A549 (cell line): ENCODE measurements around the gene PPM1H. TPM values are rescaled to one million over a fixed set of nuclear protein-coding genes. Genes with fewer than 3 reads are reported as not detected.

Experiments used
- ATAC-seq, 2 experiments: fragments of 200-7000 bp in 1 of 2; fragments of >200 bp in 1 of 2; cut with Nextera tagmentation in 1 of 2; cut with Tn5 transposase in 1 of 2; 3 replicates each; pipeline versions ENCODE4 v1.8.0 to v1.9.1; 2018 to 2020; ENCODE audit warnings: mild to moderate bottlenecking in 1 of 2, moderate library complexity in 1 of 2
- CTCF ChIA-PET: fragments of 300-600 bp; sonication (Branson Sonifier 250); formaldehyde crosslinking; extraction: SDS; loops from one replicate; lab custom pipeline; 2021; ENCODE audit warnings: antibody characterized with exemption, inconsistent platforms; lab: Yijun Ruan, JAX
- POLR2A ChIA-PET: fragments of 350-600 bp; formaldehyde crosslinking; extraction: SDS; loops from one replicate; lab custom pipeline; 2021; ENCODE audit warnings: antibody characterized with exemption, inconsistent platforms; lab: Yijun Ruan, JAX
- DNase-seq, 2 experiments: peaks; one replicate each; pipeline versions ENCODE4 v3.0.0 to v3.0.0-alpha.2; 2011 to 2016; ENCODE audit warnings: low read depth in 1 of 2, low spot score in 1 of 2
- FAIRE-seq: peaks from 2 replicates; lab custom pipeline; 2011; peaks lifted over from hg19 to GRCh38; lab: Jason Lieb, UNC
- H3K27ac ChIP-seq, 2 experiments: fragments of >200 bp; sonication (Bioruptor Twin); formaldehyde crosslinking; 3 replicates each; pipeline ENCODE4 v1.5.1; 2016 to 2017
- H3K4me1 ChIP-seq: fragments of >200 bp; sonication (Bioruptor Twin); formaldehyde crosslinking; 3 replicates; pipeline ENCODE4 v1.6.1; 2016
- H3K4me2 ChIP-seq: fragments of >200 bp; sonication (Bioruptor Twin); formaldehyde crosslinking; 3 replicates; pipeline ENCODE4 v1.6.1; 2016
- H3K4me3 ChIP-seq: fragments of >200 bp; sonication (Bioruptor Twin); formaldehyde crosslinking; 3 replicates; pipeline ENCODE4 v1.5.1; 2016
- H3K9me3 ChIP-seq: fragments of >200 bp; sonication (Bioruptor Twin); formaldehyde crosslinking; 3 replicates; pipeline ENCODE4 v1.6.1; 2016
- ATOH8 ChIP-seq: fragments of 250-450 bp; sonication (Bioruptor Pico); IDR thresholded peaks from 2 replicates; pipeline ENCODE4 v1.5.0; 2020; ENCODE audit warnings: low read depth, mild to moderate bottlenecking, moderate library complexity
- BHLHE40 ChIP-seq: IDR thresholded peaks from 2 replicates; pipeline ENCODE4 v1.6.1; 2012; ENCODE audit warnings: low read depth, low read length, inconsistent platforms
- CEBPB ChIP-seq, 2 experiments: fragments of >200 bp in 1 of 2; sonication (Bioruptor Twin) in 1 of 2; formaldehyde crosslinking in 1 of 2; IDR thresholded peaks; 2 replicates each; pipeline ENCODE4 v1.6.1; 2012 to 2016
- CHD2 ChIP-seq: fragments of 150-350 bp; IDR thresholded peaks from 2 replicates; pipeline ENCODE4 v1.6.1; 2014; ENCODE audit warnings: low read length; ENCODE audit not compliant: partially characterized antibody
- FOSB ChIP-seq: fragments of 250-450 bp; sonication (Bioruptor Pico); IDR thresholded peaks from 2 replicates; pipeline ENCODE4 v1.5.0; 2020; ENCODE audit warnings: mild to moderate bottlenecking, moderate library complexity
- FOSL2 ChIP-seq, 2 experiments: fragments of 450-650 bp in 1 of 2; fragments of >200 bp in 1 of 2; sonication (Bioruptor Twin) in 1 of 2; formaldehyde crosslinking; IDR thresholded peaks; 2 replicates each; pipeline versions ENCODE4 v1.5.0 to v1.6.1; 2016 to 2020; ENCODE audit warnings: mild to moderate bottlenecking in 1 of 2, moderate library complexity in 1 of 2
- FOXS1 ChIP-seq: fragments of 250-450 bp; sonication (Bioruptor Pico); IDR thresholded peaks from 2 replicates; pipeline ENCODE4 v1.5.0; 2020; ENCODE audit warnings: mild to moderate bottlenecking, moderate library complexity
- HDAC2 ChIP-seq: fragments of 200-600 bp; sonication (generic); IDR thresholded peaks from 2 replicates; pipeline ENCODE4 v1.6.1; 2016
- HEYL ChIP-seq: fragments of 250-450 bp; sonication (Bioruptor Pico); IDR thresholded peaks from 2 replicates; pipeline ENCODE4 v1.8.0; 2021; ENCODE audit warnings: mild to moderate bottlenecking, moderate library complexity
- HOXA7 ChIP-seq: fragments of 250-450 bp; sonication (Bioruptor Pico); IDR thresholded peaks from 2 replicates; pipeline ENCODE4 v1.5.0; 2020; ENCODE audit warnings: mild to moderate bottlenecking, moderate library complexity
- HOXB13 ChIP-seq: fragments of 250-450 bp; sonication (Bioruptor Pico); IDR thresholded peaks from 2 replicates; pipeline ENCODE4 v1.5.0; 2020; ENCODE audit warnings: low read depth, mild to moderate bottlenecking, moderate library complexity
- JUN ChIP-seq, 2 experiments: fragments of >200 bp; sonication (Bioruptor Twin); formaldehyde crosslinking; IDR thresholded peaks; 2 replicates in 1 of 2; 3 replicates in 1 of 2; pipeline ENCODE4 v1.6.1; 2016 to 2017
- KDM1A ChIP-seq: fragments of 200-600 bp; sonication (generic); IDR thresholded peaks from 2 replicates; pipeline ENCODE4 v1.6.1; 2016; ENCODE audit warnings: low read depth, mild to moderate bottlenecking
- KDM5A ChIP-seq: fragments of 200-600 bp; sonication (generic); IDR thresholded peaks from 2 replicates; pipeline ENCODE4 v1.6.1; 2016; ENCODE audit warnings: antibody characterized with exemption, mild to moderate bottlenecking
- MAFK ChIP-seq: fragments of 450-650 bp; IDR thresholded peaks from 2 replicates; pipeline ENCODE4 v1.6.1; 2014; ENCODE audit not compliant: partially characterized antibody
- NFE2L2 ChIP-seq: fragments of 150-350 bp; conservative IDR thresholded peaks from 2 replicates; pipeline ENCODE4 v1.6.1; 2014; ENCODE audit warnings: low read length
- PBX3 ChIP-seq: IDR thresholded peaks from 2 replicates; pipeline ENCODE4 v1.6.1; 2012
- PHF8 ChIP-seq: fragments of 200-600 bp; sonication (generic); IDR thresholded peaks from 2 replicates; pipeline ENCODE4 v1.6.1; 2016; ENCODE audit warnings: low read depth, mild to moderate bottlenecking, antibody characterized with exemption, moderate library complexity, borderline replicate concordance
- RAD21 ChIP-seq, 2 experiments: fragments of >200 bp in 1 of 2; sonication (Bioruptor Twin) in 1 of 2; formaldehyde crosslinking in 1 of 2; IDR thresholded peaks in 1 of 2; conservative IDR thresholded peaks in 1 of 2; 2 replicates in 1 of 2; 3 replicates in 1 of 2; pipeline ENCODE4 v1.6.1; 2012 to 2018; ENCODE audit warnings: inconsistent platforms in 1 of 2
- RFX5 ChIP-seq: fragments of 450-650 bp; IDR thresholded peaks from 2 replicates; pipeline ENCODE4 v1.7.1; 2014; ENCODE audit warnings: antibody characterized with exemption, mild to moderate bottlenecking, moderate library complexity
- RNF2 ChIP-seq: fragments of 200-600 bp; sonication (generic); IDR thresholded peaks from 2 replicates; pipeline ENCODE4 v1.6.1; 2016; ENCODE audit warnings: low read depth, mild to moderate bottlenecking, antibody characterized with exemption, moderate library complexity, borderline replicate concordance
- SMC3 ChIP-seq: fragments of >200 bp; sonication (Bioruptor Twin); formaldehyde crosslinking; IDR thresholded peaks from 3 replicates; pipeline ENCODE4 v1.6.1; 2018; ENCODE audit warnings: inconsistent platforms
- TFCP2L1 ChIP-seq: fragments of 250-450 bp; sonication (Bioruptor Pico); IDR thresholded peaks from 2 replicates; pipeline ENCODE4 v1.5.0; 2021; ENCODE audit warnings: mild to moderate bottlenecking
- ZFP36 ChIP-seq: fragments of 450-650 bp; IDR thresholded peaks from 2 replicates; pipeline ENCODE4 v1.6.1; 2014; ENCODE audit warnings: borderline replicate concordance; ENCODE audit not compliant: partially characterized antibody
- ZNF302 ChIP-seq: fragments of 250-450 bp; sonication (Bioruptor Pico); IDR thresholded peaks from 2 replicates; pipeline ENCODE4 v1.9.0; 2021; ENCODE audit warnings: inconsistent platforms, mild to moderate bottlenecking, moderate library complexity
- ZSCAN20 ChIP-seq: fragments of 250-450 bp; sonication (Bioruptor Pico); IDR thresholded peaks from 2 replicates; pipeline ENCODE4 v1.8.0; 2022; ENCODE audit warnings: mild to moderate bottlenecking, moderate library complexity
- WGBS: methylation state at CpG from one replicate; pipeline ENCODE4 v1.1.6; 2017; ENCODE audit errors: missing lambda C conversion rate; 5-methylcytosine and 5-hydroxymethylcytosine counted together
- polyA plus RNA-seq, 4 experiments: library from polyadenylated mRNA; depleted of rRNA in 3 of 4; stranded (reverse); fragments of >200 nt; fragmentation: RNase III in 1 of 4; extraction: RNeasy Plus Mini Kit Qiagen cat#74134 plus additional on column Dnase treatment in 1 of 4; gene quantifications; 2 replicates in 3 of 4; 3 replicates in 1 of 4; pipeline ENCODE4 v1.2.3, GENCODE V29; 2011 to 2017
- TF ChIP-seq, protein P1 (sequence below): fragments of 200-600 bp; sonication (generic); IDR thresholded peaks from 2 replicates; pipeline ENCODE4 v1.6.1; 2016; ENCODE audit warnings: antibody characterized with exemption, mild to moderate bottlenecking, moderate library complexity

The PPM1H gene
- polyA plus RNA-seq, 2 of the 4 experiments (the other 2 are of a cell fraction) = 7.8 TPM

- WGBS = 94% methylated on average over 3 of the region's 3 CpGs
- no peaks in the 10 kb centered on the region for H3K4me1 ChIP-seq
- TF ChIP-seq RNF2 (no peak), SMC3 (no peak), FOSB (no peak), HEYL (no peak), KDM1A (no peak), PHF8 (no peak), ZSCAN20 (no peak), HDAC2 (no peak), CEBPB (IDR thresholded peaks at IDR 0.05) (no peak), MAFK (no peak)
- no peaks in the 10 kb centered on the region for H3K9me3 ChIP-seq
- no peak overlapping the region for H3K4me3 ChIP-seq
- H3K27ac ChIP-seq = no peak overlapping the region
- POLR2A ChIA-PET = no interaction called here
- no peak overlapping the region for H3K4me2 ChIP-seq
- FAIRE-seq = no peak
- DNase-seq = no peak
- CTCF ChIA-PET = interaction anchor here (0.6 to 2.0 kb wide), 5 partner anchors 12 to 107 kb away, joined by 3 to 8 read pairs (median 3); no protein-coding TSS in a partner anchor
- no peak for ATAC-seq
Measured at GRCh38 chr12:62686938-62687337, 248.0 kb downstream of the PPM1H start.

DNA sequence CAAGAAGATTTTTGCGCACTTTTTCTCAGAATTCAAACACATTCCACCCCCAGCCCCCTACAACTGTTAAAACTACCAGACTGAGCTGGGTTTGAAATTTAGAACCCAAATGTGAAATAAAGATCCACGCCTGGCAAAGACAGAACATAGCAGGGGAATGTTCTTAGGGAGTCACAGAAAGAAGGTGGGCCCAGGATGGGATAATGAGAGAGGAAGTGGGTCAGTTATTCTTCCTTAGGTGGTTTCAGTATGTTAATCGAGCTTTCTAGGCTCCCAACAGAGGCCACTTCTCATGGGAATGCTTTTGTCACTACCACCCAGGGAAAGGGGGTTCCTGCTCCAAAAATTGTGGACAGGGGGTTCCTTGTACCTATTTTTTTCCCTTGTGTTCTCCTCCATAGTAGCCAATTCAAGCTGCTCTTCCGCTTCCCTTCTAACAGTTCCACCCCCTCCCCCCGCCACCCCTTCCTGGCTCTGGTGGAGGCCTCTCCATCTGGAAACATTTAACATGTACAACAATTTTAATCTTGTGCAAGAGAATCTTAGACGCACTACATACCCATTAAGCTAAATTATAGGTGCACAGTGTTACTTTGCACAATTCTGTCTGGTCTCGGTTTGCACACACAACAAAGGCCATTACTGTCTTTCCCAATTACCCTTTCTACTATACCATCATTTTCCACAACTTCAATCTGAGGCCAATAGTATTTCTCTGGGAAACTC lies 250.2 kb downstream of the PPM1H start:
- Histone ChIP-seq H3K4me2 (no peak overlapping the region), H3K4me3 (no peak overlapping the region), H3K9me3 (no peaks in the 10 kb centered on the region), H3K27ac (peak overlapping the region in 1 of 2 experiments; percentile 42; a peak in 1 of 6 replicates), H3K4me1 (no peaks in the 10 kb centered on the region)
- CTCF ChIA-PET = interaction anchor here (1.0 to 1.4 kb wide), 2 partner anchors 12 to 15 kb away, joined by 3 read pairs; no protein-coding TSS in a partner anchor
- POLR2A ChIA-PET = no interaction called here
- DNase-seq (no peak), FAIRE-seq (no peak), ATAC-seq (no peak)
- TF ChIP-seq ZNF302 (CRISPR knock-in tag) = no peak
- TF ChIP-seq JUN (IDR thresholded peaks at IDR 0.05) = no peak
- TF ChIP-seq RFX5 = no peak
- TF ChIP-seq, protein P1, sequence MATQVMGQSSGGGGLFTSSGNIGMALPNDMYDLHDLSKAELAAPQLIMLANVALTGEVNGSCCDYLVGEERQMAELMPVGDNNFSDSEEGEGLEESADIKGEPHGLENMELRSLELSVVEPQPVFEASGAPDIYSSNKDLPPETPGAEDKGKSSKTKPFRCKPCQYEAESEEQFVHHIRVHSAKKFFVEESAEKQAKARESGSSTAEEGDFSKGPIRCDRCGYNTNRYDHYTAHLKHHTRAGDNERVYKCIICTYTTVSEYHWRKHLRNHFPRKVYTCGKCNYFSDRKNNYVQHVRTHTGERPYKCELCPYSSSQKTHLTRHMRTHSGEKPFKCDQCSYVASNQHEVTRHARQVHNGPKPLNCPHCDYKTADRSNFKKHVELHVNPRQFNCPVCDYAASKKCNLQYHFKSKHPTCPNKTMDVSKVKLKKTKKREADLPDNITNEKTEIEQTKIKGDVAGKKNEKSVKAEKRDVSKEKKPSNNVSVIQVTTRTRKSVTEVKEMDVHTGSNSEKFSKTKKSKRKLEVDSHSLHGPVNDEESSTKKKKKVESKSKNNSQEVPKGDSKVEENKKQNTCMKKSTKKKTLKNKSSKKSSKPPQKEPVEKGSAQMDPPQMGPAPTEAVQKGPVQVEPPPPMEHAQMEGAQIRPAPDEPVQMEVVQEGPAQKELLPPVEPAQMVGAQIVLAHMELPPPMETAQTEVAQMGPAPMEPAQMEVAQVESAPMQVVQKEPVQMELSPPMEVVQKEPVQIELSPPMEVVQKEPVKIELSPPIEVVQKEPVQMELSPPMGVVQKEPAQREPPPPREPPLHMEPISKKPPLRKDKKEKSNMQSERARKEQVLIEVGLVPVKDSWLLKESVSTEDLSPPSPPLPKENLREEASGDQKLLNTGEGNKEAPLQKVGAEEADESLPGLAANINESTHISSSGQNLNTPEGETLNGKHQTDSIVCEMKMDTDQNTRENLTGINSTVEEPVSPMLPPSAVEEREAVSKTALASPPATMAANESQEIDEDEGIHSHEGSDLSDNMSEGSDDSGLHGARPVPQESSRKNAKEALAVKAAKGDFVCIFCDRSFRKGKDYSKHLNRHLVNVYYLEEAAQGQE = no peak
- no peak for TF ChIP-seq FOSB
- TF ChIP-seq TFCP2L1 (CRISPR knock-in tag) = no peak
- no peak for TF ChIP-seq HOXB13 (CRISPR knock-in tag)
- TF ChIP-seq ZFP36 = no peak
- no peak for TF ChIP-seq CHD2
- 89% methylated on average over 6 of the region's 7 CpGs for WGBS

DNA sequence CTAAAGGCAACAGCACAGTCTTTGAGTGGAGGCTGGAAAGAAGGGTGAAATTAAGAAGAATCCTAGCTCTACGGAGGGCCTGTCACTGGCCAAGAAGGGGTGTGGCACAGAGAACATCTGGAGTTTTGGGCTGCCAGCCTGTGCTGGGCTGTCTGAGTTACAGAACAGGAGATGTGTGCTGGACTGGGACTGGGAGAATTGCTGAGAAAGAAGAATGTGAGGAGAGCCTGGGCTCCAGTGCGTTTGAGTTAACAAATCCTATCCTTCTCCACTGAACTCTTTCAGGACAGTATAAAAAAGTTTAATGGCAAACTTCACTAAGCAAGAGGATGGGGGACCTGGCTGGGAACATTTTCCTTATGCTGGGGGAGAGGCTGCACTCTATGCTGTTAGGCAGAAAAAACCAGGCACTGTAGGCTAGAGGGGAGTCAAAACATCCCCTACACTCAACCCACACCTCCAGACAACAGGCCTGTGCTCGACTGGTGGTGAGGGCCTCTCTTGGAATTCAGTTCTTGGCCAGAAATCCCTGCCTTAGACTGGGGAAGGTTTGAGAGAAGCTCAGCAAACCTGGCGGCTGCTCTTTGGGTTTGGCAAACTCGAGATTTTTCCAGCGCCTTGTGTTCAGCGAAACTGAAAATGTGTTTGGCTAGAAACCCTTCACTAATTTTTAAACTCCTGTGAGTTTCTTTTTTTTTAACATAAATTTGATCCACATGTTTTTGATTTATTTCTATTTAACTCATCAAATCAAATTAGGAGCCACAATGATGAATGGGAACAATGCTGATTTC lies 251.0 kb downstream of the PPM1H start:
- Histone ChIP-seq H3K4me3 (no peak overlapping the region), H3K27ac (peak overlapping the region in 1 of 2 experiments; percentile 42; a peak in 2 of 6 replicates), H3K9me3 (no peaks in the 10 kb centered on the region), H3K4me2 (no peak overlapping the region), H3K4me1 (no peaks in the 10 kb centered on the region)
- ChIA-PET CTCF (interaction anchor here (1.4 to 1.6 kb wide), 2 partner anchors 14 to 115 kb away, joined by 3 read pairs; no protein-coding TSS in a partner anchor), POLR2A (no interaction called here)
- FAIRE-seq = no peak
- DNase-seq = no peak
- ATAC-seq = peak in 1 of 2 experiments; percentile 51; a peak in 3 of 6 replicates
- WGBS = 87% methylated on average over 7 of the region's 7 CpGs
- TF ChIP-seq PBX3 = no peak
- TF ChIP-seq BHLHE40 = no peak
- no peak for TF ChIP-seq ZFP36
- TF ChIP-seq FOXS1 (CRISPR knock-in tag) = no peak
- TF ChIP-seq NFE2L2 = no peak
- TF ChIP-seq TFCP2L1 (CRISPR knock-in tag) = no peak
- no peak for TF ChIP-seq RAD21 (conservative IDR thresholded peaks at IDR 0.05 in 1 of 2, IDR thresholded peaks at IDR 0.05 in 1 of 2)
- no peak for TF ChIP-seq HOXB13 (CRISPR knock-in tag)
- TF ChIP-seq FOSL2 (IDR thresholded peaks at IDR 0.05) = no peak
- no peak for TF ChIP-seq FOSL2 (CRISPR knock-in tag; IDR thresholded peaks at IDR 0.05)
- no peak for TF ChIP-seq KDM5A
- TF ChIP-seq ATOH8 = no peak
- TF ChIP-seq PHF8 = no peak
- no peak for TF ChIP-seq HOXA7 (CRISPR knock-in tag)
